ENCODE data around the gene TNP1. TPM values are rescaled to one million over a fixed set of nuclear protein-coding genes. Genes with fewer than 3 reads are reported as not detected.
A peak's percentile ranks its signal among the peaks of the same experiment; 100 is the strongest.

The TNP1 gene
- total and polyA plus RNA-seq, 3 donors from 2014 or later = 2,101 to 8,033 (median 6,608) TPM

GRCh38 chr2:216822470-216822869 is 37.4 kb downstream of the TNP1 start:
- Histone ChIP-seq H3K27ac (no peak overlapping the region), H3K9me3 (no peaks in the 10 kb centered on the region), H3K4me1 (no peaks in the 10 kb centered on the region), H3K4me3 (no peak overlapping the region), H3K36me3 (ENCODE audit: low read depth, missing control alignments) (no peaks in the 10 kb centered on the region), H3K27me3 (no peaks in the 10 kb centered on the region)
- intact Hi-C loops (cut with DNase I; ENCODE audit: low total_unique reads) = no loop called here
- TF ChIP-seq POLR2A (IDR thresholded peaks at IDR 0.05) (no peak), CTCF (IDR thresholded peaks at IDR 0.05) (no peak)
- no peak for DNase-seq
- 82 to 87% methylated on average over 1 of the region's 1 CpG for WGBS, 2 donors

- H3K36me3 ChIP-seq (ENCODE audit: low read depth, missing control alignments) = no peaks in the 10 kb centered on the region
- 96 to 97% methylated on average over 3 of the region's 3 CpGs for WGBS, 2 donors
- TF ChIP-seq POLR2A (IDR thresholded peaks at IDR 0.05) (no peak), CTCF (IDR thresholded peaks at IDR 0.05) (no peak)
- H3K9me3 ChIP-seq = no peaks in the 10 kb centered on the region
- DNase-seq = no peak
- H3K4me1 ChIP-seq = no peaks in the 10 kb centered on the region
- no peaks in the 10 kb centered on the region for H3K27me3 ChIP-seq
- intact Hi-C loops (cut with DNase I; ENCODE audit: low total_unique reads) = no loop called here
- H3K4me3 ChIP-seq = no peak overlapping the region
- H3K27ac ChIP-seq = no peak overlapping the region
These were observed 39.2 kb downstream of the TNP1 start for GRCh38 chr2:216820709-216821108.

GRCh38 chr2:216819766-216820165 is 40.1 kb downstream of the TNP1 start:
- no peaks in the 10 kb centered on the region for H3K9me3 ChIP-seq
- H3K36me3 ChIP-seq (ENCODE audit: low read depth, missing control alignments) = no peaks in the 10 kb centered on the region
- no peaks in the 10 kb centered on the region for H3K4me1 ChIP-seq
- no peak for DNase-seq
- no peak overlapping the region for H3K27ac ChIP-seq
- intact Hi-C loops (cut with DNase I; ENCODE audit: low total_unique reads) = no loop called here
- no peak overlapping the region for H3K4me3 ChIP-seq
- 91 to 94% methylated on average over 8 of the region's 8 CpGs for WGBS, 2 donors
- no peak for TF ChIP-seq POLR2A (IDR thresholded peaks at IDR 0.05)
- no peak for TF ChIP-seq CTCF (IDR thresholded peaks at IDR 0.05)
- H3K27me3 ChIP-seq = no peaks in the 10 kb centered on the region

GRCh38 chr2:216819055-216819454 is 40.8 kb downstream of the TNP1 start:
- WGBS, 2 donors = 73 to 84% methylated on average over 3 of the region's 3 CpGs
- no peak for TF ChIP-seq POLR2A (IDR thresholded peaks at IDR 0.05)
- H3K27ac ChIP-seq = no peak overlapping the region

GRCh38 chr2:216810399-216811160 is 49.3 kb downstream of the TNP1 start:
- no peaks in the 10 kb centered on the region for H3K27me3 ChIP-seq
- intact Hi-C loops (cut with DNase I; ENCODE audit: low total_unique reads) = no loop called here
- WGBS, 2 donors = 61 to 71% methylated on average over 18 to 26 of the region's 30 CpGs
- TF ChIP-seq POLR2A (IDR thresholded peaks at IDR 0.05) (no peak), CTCF (IDR thresholded peaks at IDR 0.05) (no peak)
- peak overlapping the region in 1 of 2 donors; percentile 11 for H3K4me3 ChIP-seq
- no peak for DNase-seq
- H3K27ac ChIP-seq = no peak overlapping the region
- no peaks in the 10 kb centered on the region for H3K4me1 ChIP-seq
- no peaks in the 10 kb centered on the region for H3K9me3 ChIP-seq
- H3K36me3 ChIP-seq (ENCODE audit: low read depth, missing control alignments) = no peaks in the 10 kb centered on the region

More at GRCh38 chr2:216819055-216819454, 40.8 kb downstream of the TNP1 start:
- H3K27me3 ChIP-seq = no peaks in the 10 kb centered on the region
- H3K4me1 ChIP-seq = no peaks in the 10 kb centered on the region
- H3K36me3 ChIP-seq (ENCODE audit: low read depth, missing control alignments) = no peaks in the 10 kb centered on the region
- intact Hi-C loops (cut with DNase I; ENCODE audit: low total_unique reads) = no loop called here
- H3K4me3 ChIP-seq = no peak overlapping the region
- DNase-seq = no peak
- no peaks in the 10 kb centered on the region for H3K9me3 ChIP-seq

Other genes starting within 250 kb of the TNP1 start
- 100 to 1,000 TPM; 100 to 118 TPM for gene IGFBP2, start 226.6 kb downstream of the TNP1 start, total RNA-seq
- 180 TPM for gene IGFBP2, start 226.6 kb downstream of the TNP1 start, polyA plus RNA-seq (ENCODE audit: insufficient read depth, low read depth, low replicate concordance)
- 100 to 1,000 TPM; 169 to 308 TPM for gene IGFBP5, start 164.5 kb downstream of the TNP1 start, total RNA-seq
- gene IGFBP5, start 164.5 kb downstream of the TNP1 start, polyA plus RNA-seq (ENCODE audit: insufficient read depth, low read depth, low replicate concordance) = 228 TPM

Data from testis (tissue), 3 donors.